Smooth muscle cell (in vitro differentiated cells): ENCODE data around the gene ADAM10. TPM values are rescaled to one million over a fixed set of nuclear protein-coding genes. Genes with fewer than 3 reads are reported as not detected.

ENCODE experiments used
- DNase-seq: peaks from one replicate; lab custom pipeline; 2025; ENCODE audit not compliant: unreplicated experiment; lab: John Stamatoyannopoulos, UW
- H2AFZ ChIP-seq: fragments of 200-600 bp; sonication (generic); 2 replicates; pipeline ENCODE4 v1.6.0; 2016; ENCODE audit warnings: antibody characterized with exemption, low read depth, mild to moderate bottlenecking
- H3F3A ChIP-seq: fragments of 200-600 bp; sonication (generic); 2 replicates; pipeline ENCODE4 v1.6.0; 2017; ENCODE audit warnings: antibody characterized with exemption, low read depth
- H3K27ac ChIP-seq: fragments of 200-600 bp; sonication (generic); 2 replicates; pipeline ENCODE4 v1.5.1; 2016; ENCODE audit warnings: low read depth, mild to moderate bottlenecking
- H3K27me3 ChIP-seq: fragments of 200-600 bp; sonication (generic); 2 replicates; pipeline ENCODE4 v1.6.1; 2016; ENCODE audit warnings: low read depth, mild to moderate bottlenecking
- H3K36me3 ChIP-seq: fragments of 200-600 bp; sonication (generic); 2 replicates; pipeline ENCODE4 v1.5.1; 2016; ENCODE audit warnings: low read depth
- H3K4me1 ChIP-seq: fragments of 200-600 bp; sonication (generic); 2 replicates; pipeline ENCODE4 v1.5.1; 2016; ENCODE audit warnings: low read depth
- H3K4me2 ChIP-seq: fragments of 200-600 bp; sonication (generic); 2 replicates; pipeline ENCODE4 v1.6.0; 2016; ENCODE audit warnings: mild to moderate bottlenecking
- H3K4me3 ChIP-seq: fragments of 200-600 bp; sonication (generic); 2 replicates; pipeline ENCODE4 v1.5.1; 2016; ENCODE audit warnings: mild to moderate bottlenecking
- H3K79me2 ChIP-seq: fragments of 200-600 bp; sonication (generic); 2 replicates; pipeline ENCODE4 v1.6.0; 2016; ENCODE audit warnings: low read depth, mild to moderate bottlenecking
- H3K9ac ChIP-seq: fragments of 200-600 bp; sonication (generic); 2 replicates; pipeline ENCODE4 v1.6.0; 2016; ENCODE audit warnings: low read depth
- H3K9me3 ChIP-seq: fragments of 200-600 bp; sonication (generic); replicated peaks from 2 replicates; pipeline ENCODE4 v1.5.1; 2016; ENCODE audit warnings: low read depth
- H4K20me1 ChIP-seq: fragments of 200-600 bp; sonication (generic); 2 replicates; pipeline ENCODE4 v1.6.0; 2016; ENCODE audit warnings: low read depth
- CTCF ChIP-seq: fragments of 200-600 bp; sonication (generic); IDR thresholded peaks from 2 replicates; pipeline ENCODE4 v1.5.1; 2017; ENCODE audit warnings: borderline replicate concordance, mild to moderate bottlenecking, antibody characterized with exemption; ENCODE audit not compliant: insufficient read depth, poor library complexity, severe bottlenecking
- WGBS: methylation state at CpG from one replicate; pipeline ENCODE4 v1.1.7; 2016; ENCODE audit warnings: low lambda C conversion rate; 5-methylcytosine and 5-hydroxymethylcytosine counted together
- polyA plus RNA-seq: library from polyadenylated mRNA; unstranded; fragments of >200 nt; fragmentation: Nextera tagmentation; extraction: Ambion mirVana; gene quantifications from 2 replicates; pipeline ENCODE4 v1.2.1, GENCODE V29; 2016
- total RNA-seq: library from RNA; depleted of rRNA; stranded (reverse); fragments of >200 nt; gene quantifications from 2 replicates; pipeline ENCODE4 v1.2.3, GENCODE V29; 2014

The ADAM10 gene
- total and polyA plus RNA-seq, 2 experiments from 2014 or later = 168 to 200 TPM

- no peaks in the 10 kb centered on the region for H3K9me3 ChIP-seq
- no peak overlapping the region for H2AFZ ChIP-seq
- no peaks in the 10 kb centered on the region for H3K36me3 ChIP-seq
- peaks cover 78% of the 10 kb centered on the region for H4K20me1 ChIP-seq
- no peak overlapping the region for H3K9ac ChIP-seq
- H3K4me1 ChIP-seq = peaks cover 14% of the 10 kb centered on the region
- H3K27me3 ChIP-seq = no peaks in the 10 kb centered on the region
- DNase-seq = no peak
- peaks cover 95% of the 10 kb centered on the region for H3K79me2 ChIP-seq
- 95% methylated on average over 4 of the region's 4 CpGs for WGBS
- no peak overlapping the region for H3K4me3 ChIP-seq
- TF ChIP-seq CTCF = no peak
- no peak overlapping the region for H3K27ac ChIP-seq
- no peak overlapping the region for H3K4me2 ChIP-seq
- H3F3A ChIP-seq = no peaks in the 10 kb centered on the region
Measured at GRCh38 chr15:58777107-58777506, 27.6 kb upstream of the ADAM10 start.

- peaks cover 16% of the 10 kb centered on the region for H3K4me1 ChIP-seq
- peaks cover 82% of the 10 kb centered on the region for H3K79me2 ChIP-seq
- no peak overlapping the region for H3K27ac ChIP-seq
- H3K9me3 ChIP-seq = no peaks in the 10 kb centered on the region
- no peak overlapping the region for H3K4me2 ChIP-seq
- no peak for TF ChIP-seq CTCF
- no peaks in the 10 kb centered on the region for H3K27me3 ChIP-seq
- peaks cover 71% of the 10 kb centered on the region for H4K20me1 ChIP-seq
- no peak overlapping the region for H3K9ac ChIP-seq
- 94% methylated on average over 3 of the region's 3 CpGs for WGBS
- H3K4me3 ChIP-seq = no peak overlapping the region
- H3F3A ChIP-seq = peaks cover under 1% of the 10 kb centered on the region
- H3K36me3 ChIP-seq = no peaks in the 10 kb centered on the region
- DNase-seq = no peak
- H2AFZ ChIP-seq = no peak overlapping the region
Measured at GRCh38 chr15:58775402-58775801, 25.9 kb upstream of the ADAM10 start.

GRCh38 chr15:58773024-58773423 lies 23.5 kb upstream of the ADAM10 start:
- H2AFZ ChIP-seq = no peak overlapping the region
- peaks cover 21% of the 10 kb centered on the region for H3K4me1 ChIP-seq
- H3K27me3 ChIP-seq = no peaks in the 10 kb centered on the region
- no peak for DNase-seq
- H3K36me3 ChIP-seq = no peaks in the 10 kb centered on the region
- peak overlapping the region; percentile 91 for H3K4me2 ChIP-seq
- peaks cover 53% of the 10 kb centered on the region for H4K20me1 ChIP-seq
- peaks cover 61% of the 10 kb centered on the region for H3K79me2 ChIP-seq
- TF ChIP-seq CTCF = no peak
- peak overlapping the region; percentile 86 for H3K4me3 ChIP-seq
- WGBS = 90% methylated on average over 4 of the region's 4 CpGs
- peak overlapping the region; percentile 77 for H3K9ac ChIP-seq
- H3F3A ChIP-seq = peaks cover 6% of the 10 kb centered on the region
- no peak overlapping the region for H3K27ac ChIP-seq
- no peaks in the 10 kb centered on the region for H3K9me3 ChIP-seq

- peaks cover 6% of the 10 kb centered on the region for H3F3A ChIP-seq
- H3K4me1 ChIP-seq = peaks cover 21% of the 10 kb centered on the region
- no peaks in the 10 kb centered on the region for H3K36me3 ChIP-seq
- H4K20me1 ChIP-seq = peaks cover 41% of the 10 kb centered on the region
- peaks cover 48% of the 10 kb centered on the region for H3K79me2 ChIP-seq
- H2AFZ ChIP-seq = peak overlapping the region; percentile 85
- peak; percentile 2 for TF ChIP-seq CTCF
- WGBS = under 1% methylated on average over 40 of the region's 40 CpGs
- no peak for DNase-seq
- peak overlapping the region; percentile 67 for H3K27ac ChIP-seq
- peak overlapping the region; percentile 77 for H3K9ac ChIP-seq
- no peaks in the 10 kb centered on the region for H3K27me3 ChIP-seq
- H3K4me2 ChIP-seq = peak overlapping the region; percentile 91
- H3K4me3 ChIP-seq = peak overlapping the region; percentile 86
- H3K9me3 ChIP-seq = no peaks in the 10 kb centered on the region
Measured at GRCh38 chr15:58771621-58772250, 22.2 kb upstream of the ADAM10 start.
